Parathyroid adenoma (tissue), 2 donors: ENCODE data around the gene SNURF.

Experiments
- H2AFZ ChIP-seq: fragments of 300-600 bp; sonication (generic); one replicate; pipeline ENCODE4 v1.7.0; 2017; ENCODE audit warnings: antibody characterized with exemption, mild to moderate bottlenecking
- H3K27ac ChIP-seq: fragments of 300-600 bp; sonication (generic); one replicate; pipeline ENCODE4 v1.7.0; 2017
- H3K27me3 ChIP-seq: fragments of 300-600 bp; sonication (generic); one replicate; pipeline ENCODE4 v1.7.0; 2017; ENCODE audit warnings: low read length; ENCODE audit not compliant: control insufficient read depth, insufficient read depth
- H3K36me3 ChIP-seq: fragments of 300-600 bp; sonication (generic); one replicate; pipeline ENCODE4 v1.7.0; 2017; ENCODE audit warnings: low read length; ENCODE audit not compliant: control insufficient read depth, insufficient read depth
- H3K4me1 ChIP-seq: fragments of 300-600 bp; sonication (generic); one replicate; pipeline ENCODE4 v1.7.0; 2017; ENCODE audit warnings: control low read depth
- H3K4me2 ChIP-seq: fragments of 300-600 bp; sonication (generic); one replicate; pipeline ENCODE4 v1.7.0; 2017; ENCODE audit warnings: low read length
- H3K4me3 ChIP-seq: fragments of 300-600 bp; sonication (generic); one replicate; pipeline ENCODE4 v1.7.0; 2017; ENCODE audit warnings: low read depth, low read length
- H3K79me2 ChIP-seq: fragments of 300-600 bp; sonication (generic); one replicate; pipeline ENCODE4 v1.7.0; 2017; ENCODE audit warnings: control low read depth
- H3K9ac ChIP-seq: fragments of 300-600 bp; sonication (generic); one replicate; pipeline ENCODE4 v1.7.0; 2017; ENCODE audit warnings: mild to moderate bottlenecking
- H3K9me3 ChIP-seq: fragments of 300-600 bp; sonication (generic); one replicate; pipeline ENCODE4 v1.7.0; 2017; ENCODE audit warnings: low read length; ENCODE audit not compliant: control insufficient read depth
- TF ChIP-seq, protein P1 (sequence below): fragments of 300-600 bp; sonication (generic); IDR thresholded peaks from one replicate; pipeline ENCODE4 v1.7.0; 2017; ENCODE audit warnings: antibody characterized with exemption, mild to moderate bottlenecking
- donor health status: primary hyperparathyroidism.

SNURF gene

DNA sequence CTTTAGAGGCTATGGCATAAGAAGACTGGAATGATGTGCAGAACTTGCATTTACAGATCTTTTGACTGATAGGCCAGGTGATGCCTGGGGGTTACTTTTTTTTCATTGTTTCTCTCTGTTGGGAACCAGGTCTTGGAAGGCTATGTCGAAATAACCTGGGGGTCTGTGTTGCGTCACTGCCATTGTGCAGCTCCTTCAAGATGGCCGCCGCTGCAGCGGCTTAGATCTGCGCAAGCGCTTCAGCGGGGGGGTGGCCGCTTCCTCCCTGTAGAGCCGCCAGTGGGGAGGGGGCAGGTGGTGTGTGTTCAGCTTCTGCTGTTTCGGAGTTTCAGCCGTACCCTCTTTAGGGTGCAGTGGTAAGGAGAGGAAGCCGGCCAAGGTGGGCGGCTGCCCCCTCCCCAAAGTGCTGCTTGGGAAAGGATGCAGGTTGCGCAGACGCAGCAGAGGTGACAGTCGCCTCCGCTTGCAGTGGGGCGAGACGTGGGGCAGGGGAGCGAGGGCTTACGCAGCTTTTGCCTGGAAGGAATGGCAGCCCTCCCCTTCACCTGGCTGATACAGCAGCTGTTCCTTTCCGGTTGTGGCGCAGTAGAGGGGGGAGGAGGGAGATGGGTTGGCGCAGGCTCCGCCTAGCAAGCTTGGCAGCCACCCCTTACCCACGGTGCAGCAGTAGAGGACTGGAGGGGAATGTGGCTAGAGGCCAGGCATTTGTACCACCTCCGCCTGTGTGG, 1.5 kb downstream of the SNURF start:
- peaks cover 22% of the 10 kb centered on the region for H3K79me2 ChIP-seq
- H3K4me1 ChIP-seq: no peaks in the 10 kb centered on the region
- H3K36me3 ChIP-seq: no peaks in the 10 kb centered on the region
- H3K9me3 ChIP-seq: no peaks in the 10 kb centered on the region
- peak overlapping the region; percentile 44 for H3K4me2 ChIP-seq
- H3K9ac ChIP-seq: peak overlapping the region; percentile 80
- peak overlapping the region; percentile 99 for H3K27ac ChIP-seq
- H3K27me3 ChIP-seq: no peaks in the 10 kb centered on the region
- TF ChIP-seq, protein P1, sequence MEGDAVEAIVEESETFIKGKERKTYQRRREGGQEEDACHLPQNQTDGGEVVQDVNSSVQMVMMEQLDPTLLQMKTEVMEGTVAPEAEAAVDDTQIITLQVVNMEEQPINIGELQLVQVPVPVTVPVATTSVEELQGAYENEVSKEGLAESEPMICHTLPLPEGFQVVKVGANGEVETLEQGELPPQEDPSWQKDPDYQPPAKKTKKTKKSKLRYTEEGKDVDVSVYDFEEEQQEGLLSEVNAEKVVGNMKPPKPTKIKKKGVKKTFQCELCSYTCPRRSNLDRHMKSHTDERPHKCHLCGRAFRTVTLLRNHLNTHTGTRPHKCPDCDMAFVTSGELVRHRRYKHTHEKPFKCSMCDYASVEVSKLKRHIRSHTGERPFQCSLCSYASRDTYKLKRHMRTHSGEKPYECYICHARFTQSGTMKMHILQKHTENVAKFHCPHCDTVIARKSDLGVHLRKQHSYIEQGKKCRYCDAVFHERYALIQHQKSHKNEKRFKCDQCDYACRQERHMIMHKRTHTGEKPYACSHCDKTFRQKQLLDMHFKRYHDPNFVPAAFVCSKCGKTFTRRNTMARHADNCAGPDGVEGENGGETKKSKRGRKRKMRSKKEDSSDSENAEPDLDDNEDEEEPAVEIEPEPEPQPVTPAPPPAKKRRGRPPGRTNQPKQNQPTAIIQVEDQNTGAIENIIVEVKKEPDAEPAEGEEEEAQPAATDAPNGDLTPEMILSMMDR: no peak
- H3K4me3 ChIP-seq: peak overlapping the region; percentile 79
- peak overlapping the region; percentile 81 for H2AFZ ChIP-seq

DNA sequence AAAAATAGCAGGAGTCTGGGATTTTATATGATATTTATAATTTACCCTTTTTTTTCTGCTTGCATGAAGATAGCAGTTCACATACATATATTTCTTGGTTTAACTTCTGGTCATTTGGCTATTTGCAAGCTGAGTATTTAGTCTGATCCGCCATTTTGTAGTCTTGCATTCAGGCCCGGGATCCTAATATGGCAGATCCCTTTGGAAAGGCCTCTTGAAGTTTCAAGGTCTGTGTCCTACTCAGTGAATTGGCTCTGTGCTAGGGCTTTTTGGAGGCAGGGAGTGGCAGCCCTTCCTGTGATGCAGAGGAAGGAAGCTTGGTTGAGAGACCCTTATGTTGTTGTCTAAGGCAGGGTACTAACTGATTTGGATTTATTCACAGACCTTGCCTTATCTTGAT, 2.9 kb downstream of the SNURF start:
- Histone ChIP-seq H3K4me3 (no peak overlapping the region), H3K9me3 (no peaks in the 10 kb centered on the region), H3K27ac (no peak overlapping the region)

DNA sequence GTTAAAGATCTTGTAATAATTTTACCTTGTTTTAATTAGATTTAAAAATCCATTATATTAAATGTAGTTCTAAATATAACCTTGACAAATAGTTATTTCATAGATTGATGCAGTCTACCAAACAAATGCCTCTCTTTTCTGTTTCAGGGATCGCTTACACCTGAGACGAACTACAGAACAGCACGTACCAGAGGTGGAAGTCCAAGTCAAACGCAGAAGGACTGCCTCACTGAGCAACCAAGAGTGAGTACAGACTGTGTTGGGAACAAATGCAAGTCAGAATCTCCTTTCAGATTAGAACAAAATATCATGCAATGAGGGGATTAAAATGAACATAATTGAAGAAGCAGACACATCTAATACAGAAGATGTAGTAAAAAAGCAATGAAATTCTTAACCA, 7.2 kb downstream of the SNURF start:
- Histone ChIP-seq H3K27ac (no peak overlapping the region), H3K36me3 (no peaks in the 10 kb centered on the region), H3K4me1 (no peaks in the 10 kb centered on the region), H3K4me3 (no peak overlapping the region), H3K9ac (no peak overlapping the region), H2AFZ (no peak overlapping the region), H3K27me3 (no peaks in the 10 kb centered on the region), H3K79me2 (peaks cover 26% of the 10 kb centered on the region), H3K4me2 (no peak overlapping the region), H3K9me3 (no peaks in the 10 kb centered on the region)
- TF ChIP-seq, protein P1: no peak

More for the DNA sequence above, 2.9 kb downstream of the SNURF start:
- no peaks in the 10 kb centered on the region for H3K4me1 ChIP-seq
- no peaks in the 10 kb centered on the region for H3K36me3 ChIP-seq
- H3K79me2 ChIP-seq: peaks cover 22% of the 10 kb centered on the region
- no peak overlapping the region for H2AFZ ChIP-seq
- TF ChIP-seq, protein P1: no peak
- H3K4me2 ChIP-seq: no peak overlapping the region
- no peak overlapping the region for H3K9ac ChIP-seq
- no peaks in the 10 kb centered on the region for H3K27me3 ChIP-seq

DNA sequence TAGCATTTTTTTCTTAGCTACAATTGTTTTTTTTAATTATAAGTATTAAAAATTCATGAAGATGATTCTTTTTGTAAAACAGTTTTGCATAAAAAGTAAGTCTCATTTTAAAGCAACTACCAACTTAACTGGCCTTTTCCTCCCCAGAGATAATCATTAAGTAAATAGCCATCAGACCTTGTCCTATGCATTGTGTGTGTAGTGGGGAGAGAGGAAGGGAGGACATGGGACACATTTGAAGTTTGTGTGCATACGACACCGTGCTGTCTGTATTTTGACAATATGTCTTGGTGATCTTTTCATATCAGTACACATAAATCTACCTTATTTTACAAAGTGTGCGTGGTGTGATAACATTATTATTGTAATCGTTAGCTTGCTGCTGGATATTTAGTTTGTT, 8.1 kb downstream of the SNURF start:
- H3K79me2 ChIP-seq: peaks cover 22% of the 10 kb centered on the region
- H3K4me1 ChIP-seq: no peaks in the 10 kb centered on the region
- no peak overlapping the region for H2AFZ ChIP-seq
- TF ChIP-seq, protein P1: no peak
- no peaks in the 10 kb centered on the region for H3K27me3 ChIP-seq
- H3K4me2 ChIP-seq: no peak overlapping the region
- no peaks in the 10 kb centered on the region for H3K9me3 ChIP-seq
- no peaks in the 10 kb centered on the region for H3K36me3 ChIP-seq
- no peak overlapping the region for H3K4me3 ChIP-seq
- H3K27ac ChIP-seq: no peak overlapping the region
- H3K9ac ChIP-seq: no peak overlapping the region
